HG02642 (cell line): ENCODE results near the gene ZNF839.
"Not testable (repeated sequence)": the region's sequence is repeated elsewhere in the genome, so short reads cannot be mapped to it uniquely, and the experiment has no call there.

ENCODE experiments used
- ATAC-seq: cut with Tn5 transposase; IDR thresholded peaks from one replicate; pipeline ENCODE4 v1.9.1; 2021; ENCODE audit warnings: mild to moderate bottlenecking; ENCODE audit not compliant: unreplicated experiment, poor library complexity

ZNF839 gene

DNA sequence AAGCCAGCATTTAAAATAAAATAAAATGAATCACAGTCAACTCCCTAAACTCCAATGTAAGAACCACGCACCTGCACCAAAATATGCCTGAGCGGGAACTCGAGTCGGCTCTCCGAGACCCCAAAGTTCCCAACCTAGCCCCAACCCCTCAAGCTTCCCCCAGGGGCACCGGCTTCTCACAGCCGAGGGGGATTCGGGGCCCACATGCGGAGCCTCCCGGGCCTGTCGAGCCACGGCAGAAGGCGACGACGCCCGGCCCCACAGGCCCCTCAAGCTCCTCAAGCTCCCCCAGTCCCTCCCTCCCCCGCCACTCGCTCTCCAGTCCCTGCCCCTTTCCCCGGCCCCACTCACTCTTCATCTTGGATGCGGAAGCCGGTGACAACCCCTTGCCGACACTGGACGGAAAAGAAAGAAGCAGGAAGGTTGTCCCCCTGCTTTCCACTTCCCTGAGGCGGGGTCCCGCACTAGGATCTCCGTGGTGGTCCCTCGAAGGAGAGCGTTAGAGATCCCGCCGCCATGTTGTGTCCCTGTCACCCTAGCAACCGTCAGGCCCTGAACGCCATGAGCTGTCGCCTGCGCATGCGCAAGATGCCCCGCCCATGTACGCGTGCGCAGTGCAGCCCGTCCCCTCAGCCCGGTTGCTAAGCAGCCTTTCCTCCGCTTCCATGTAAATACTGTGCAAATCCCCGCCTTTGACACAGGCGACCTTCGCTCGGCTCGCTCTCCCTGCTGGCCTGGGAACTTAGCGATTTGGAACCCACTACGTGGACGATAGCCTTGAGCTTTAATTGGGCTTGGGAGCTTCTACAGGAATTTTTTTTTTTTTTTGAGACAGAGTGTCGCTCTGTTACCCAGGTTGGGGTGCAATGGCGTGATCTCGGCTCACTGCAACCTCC lies 14.7 kb upstream of the ZNF839 start, which contains the start of gene MOK:
Gene MOK, minus strand, starts transcription at position 554 of the 896 bp plus-strand sequence. Its CDS starts 196 bp downstream, at position 358.
- peak; percentile 98 for ATAC-seq

DNA sequence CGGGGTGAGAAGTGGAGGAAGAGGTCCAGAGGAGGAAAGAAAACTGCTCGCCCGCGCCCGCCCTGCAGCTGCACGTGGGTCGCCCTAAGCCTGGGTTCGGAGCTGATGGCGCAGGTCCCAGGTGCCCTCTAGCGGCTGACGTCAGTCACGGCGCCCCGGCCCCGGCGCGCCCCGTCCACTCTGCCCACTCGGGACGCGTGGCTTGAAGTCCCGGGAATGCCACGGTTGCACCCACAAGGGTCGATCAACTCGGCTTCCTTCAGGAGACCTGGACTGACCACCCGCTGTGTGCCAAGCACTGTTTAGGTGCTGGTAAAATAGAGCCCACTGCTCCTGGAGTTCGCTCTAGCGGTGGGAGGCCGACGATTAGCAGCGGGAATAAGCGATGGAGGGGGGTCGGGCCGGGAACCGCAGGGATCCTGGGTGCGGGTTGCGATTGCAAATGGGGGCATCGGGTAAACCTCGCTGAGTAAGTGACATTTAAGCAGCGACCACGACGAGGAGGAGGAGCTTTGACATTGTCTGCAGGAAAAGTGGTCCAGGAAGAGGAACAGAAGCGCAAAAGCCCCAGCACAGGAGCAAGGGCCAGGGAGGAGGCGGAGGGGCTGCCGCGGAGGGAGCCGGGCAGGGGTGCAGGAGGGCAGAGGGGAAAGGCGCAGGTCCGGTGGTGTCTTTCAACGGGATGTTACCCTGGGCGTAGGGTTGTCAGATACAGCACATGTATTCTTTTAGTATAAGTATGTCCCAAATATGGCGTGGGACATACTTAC lies 5.1 kb upstream of the ZNF839 start:
- ATAC-seq: peak; percentile 66

DNA sequence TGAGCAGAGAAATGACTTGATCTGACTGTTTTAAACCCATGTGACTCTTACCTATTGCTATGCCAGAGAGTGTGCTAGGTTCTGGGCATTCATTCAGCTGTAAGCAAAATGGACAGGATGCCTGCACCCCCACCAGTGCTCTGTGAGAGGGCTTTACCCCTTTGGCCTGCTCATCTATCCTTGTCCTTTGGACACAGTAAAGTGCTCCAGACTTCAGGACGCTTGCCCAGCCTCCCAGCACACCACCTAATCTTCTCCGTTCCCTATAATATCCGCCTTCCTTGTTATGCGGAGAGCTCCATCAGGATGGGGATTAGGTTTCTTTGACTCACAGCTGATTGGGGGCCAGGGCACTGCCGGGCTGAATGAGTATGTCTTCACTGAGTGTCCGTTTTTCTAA lies 4.4 kb upstream of the ZNF839 start:
- no peak for ATAC-seq

DNA sequence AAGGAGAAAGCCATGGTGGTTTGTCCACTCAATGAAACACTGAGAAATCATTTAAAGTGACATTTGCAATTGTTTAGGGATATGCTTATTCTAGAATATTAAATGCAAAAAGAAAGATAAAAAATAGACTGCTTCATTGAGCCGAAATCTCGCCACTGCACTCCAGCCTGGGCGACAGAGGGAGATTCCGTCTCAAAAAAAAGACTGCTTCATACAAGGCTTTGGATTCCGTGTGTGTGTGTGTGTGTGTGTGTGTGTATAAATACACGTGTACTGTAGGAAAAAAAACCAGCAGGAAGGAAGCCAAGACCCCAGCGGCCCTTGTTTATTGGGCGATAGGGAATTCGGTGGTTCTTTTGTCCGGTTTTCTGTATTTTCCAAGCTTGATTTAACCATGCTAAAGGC lies 3.2 kb upstream of the ZNF839 start:
- no peak for ATAC-seq

DNA sequence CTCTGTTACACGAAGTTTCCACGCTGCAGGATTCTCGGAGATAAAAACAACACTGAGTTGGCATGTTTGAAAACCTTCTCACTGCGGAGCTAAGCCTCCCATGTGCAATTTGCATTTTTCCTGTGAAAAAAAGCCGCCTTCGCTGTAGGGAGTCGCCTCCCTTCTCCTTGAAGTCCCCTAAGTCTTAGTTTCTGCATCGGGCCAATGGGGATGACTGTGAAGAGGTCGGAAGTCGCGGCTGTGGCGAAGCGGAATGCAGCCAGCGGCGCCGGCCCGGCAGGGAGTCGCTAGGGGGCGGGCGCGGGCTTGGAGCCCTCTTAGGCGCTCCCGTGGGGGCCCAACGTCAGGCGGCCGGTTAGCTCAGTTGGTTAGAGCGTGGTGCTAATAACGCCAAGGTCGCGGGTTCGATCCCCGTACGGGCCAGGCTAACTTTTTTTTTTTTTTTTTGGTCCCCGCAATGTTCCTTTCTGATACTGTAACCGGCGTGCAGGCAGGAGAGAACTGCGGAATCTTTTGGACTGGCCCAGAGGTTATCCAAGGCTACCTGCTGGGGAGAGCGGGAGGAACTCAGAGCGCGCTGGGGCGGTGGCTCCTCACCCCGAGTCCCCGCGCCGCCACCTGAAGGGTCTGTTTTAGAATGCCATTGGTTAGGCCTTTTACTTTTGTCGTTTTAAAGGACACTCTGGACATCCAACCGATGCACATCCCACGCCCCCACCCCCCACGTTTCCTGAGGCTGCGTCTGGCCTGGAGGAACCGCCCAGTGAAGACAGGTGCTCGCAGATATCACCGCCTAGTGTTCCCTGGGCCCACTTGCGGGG lies 2.6 kb upstream of the ZNF839 start:
- peak; percentile 72 for ATAC-seq

DNA sequence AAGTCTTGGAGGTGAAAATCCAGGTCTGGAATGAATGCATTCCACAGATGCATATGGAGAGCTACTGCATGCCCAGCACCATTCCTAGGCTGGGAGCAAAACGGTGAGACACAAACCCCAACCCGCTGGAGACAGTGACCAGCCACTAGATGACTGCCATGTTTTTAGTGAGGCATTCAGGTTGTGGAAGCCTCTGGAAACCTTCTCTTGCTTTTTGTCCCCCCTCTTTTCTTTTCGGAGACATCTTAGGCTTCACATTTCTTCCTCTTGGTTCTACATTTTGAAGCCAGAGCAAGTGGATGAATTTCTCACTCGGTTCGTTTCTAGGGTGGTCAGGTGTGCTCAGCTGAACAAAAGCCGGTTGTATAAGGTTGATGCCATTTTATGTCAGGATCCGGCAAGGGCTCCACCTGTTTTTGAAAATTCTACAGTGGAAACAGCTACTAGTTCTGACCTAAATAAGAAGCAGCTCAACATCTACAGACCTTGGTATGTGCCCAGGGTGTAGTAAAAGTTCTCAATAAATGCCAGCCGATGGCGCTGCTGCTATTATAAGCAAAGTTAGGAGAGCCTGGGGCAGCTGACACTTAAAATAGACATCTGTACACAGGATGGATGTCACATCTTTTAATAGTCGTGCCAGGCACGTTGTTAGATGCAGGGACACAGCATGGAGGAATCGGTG lies 1.8 kb upstream of the ZNF839 start:
- ATAC-seq: no peak

DNA sequence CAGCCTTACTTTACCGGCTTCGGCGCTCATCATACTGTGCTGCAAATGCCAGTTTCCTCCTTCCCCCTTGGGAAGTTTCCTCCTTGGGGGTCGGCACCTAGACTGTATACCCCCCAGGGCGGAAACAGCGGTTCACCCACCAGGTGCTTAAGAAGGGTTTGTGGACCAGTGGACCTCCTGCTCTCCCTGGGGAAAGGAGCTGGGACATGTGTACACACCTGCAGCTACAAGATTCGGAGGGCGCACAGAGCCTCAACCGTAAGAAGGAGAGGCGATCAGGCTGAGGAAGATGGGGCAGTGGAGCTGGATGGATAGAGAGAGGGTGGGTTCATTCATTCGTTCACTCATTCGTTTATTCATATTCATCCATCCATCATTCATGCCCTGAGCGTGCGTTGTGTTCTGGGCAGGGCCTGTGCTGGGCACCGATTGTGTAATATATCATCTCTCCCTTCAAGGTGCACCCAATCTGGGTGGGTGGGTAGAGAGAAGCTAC lies 717 bp upstream of the ZNF839 start:
- ATAC-seq: no peak

DNA sequence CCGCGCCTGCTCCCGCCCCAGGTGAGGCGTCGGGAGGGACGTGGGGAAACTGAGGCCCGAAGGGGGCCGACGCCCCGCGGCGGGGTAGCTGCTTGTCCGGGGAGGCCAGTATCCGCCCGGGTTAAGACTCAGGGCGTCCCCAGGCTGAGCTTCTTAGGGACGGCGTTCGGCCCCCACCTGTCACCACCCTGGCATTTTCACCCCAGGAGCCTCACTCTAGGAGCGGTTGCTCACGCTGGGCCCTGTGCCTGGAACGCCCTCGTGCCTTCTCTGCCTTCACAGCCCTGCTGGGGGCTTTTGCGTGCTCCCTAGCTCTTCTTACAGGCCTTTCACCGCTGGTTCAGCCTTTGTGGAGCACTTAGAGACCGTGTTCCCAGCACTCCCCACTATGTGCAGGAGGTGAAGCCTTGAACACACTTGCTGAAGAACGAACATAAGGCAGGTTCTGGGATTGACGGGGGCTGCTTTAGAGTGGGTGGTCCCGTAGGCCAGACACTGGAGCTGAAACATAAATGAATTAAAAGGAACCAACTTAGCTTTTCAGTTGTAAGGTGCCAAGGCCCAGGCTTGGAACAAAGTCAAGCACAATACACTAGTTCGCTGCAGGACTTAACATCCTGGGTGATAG lies 601 bp downstream of the ZNF839 start:
- ATAC-seq: peak; percentile 24

DNA sequence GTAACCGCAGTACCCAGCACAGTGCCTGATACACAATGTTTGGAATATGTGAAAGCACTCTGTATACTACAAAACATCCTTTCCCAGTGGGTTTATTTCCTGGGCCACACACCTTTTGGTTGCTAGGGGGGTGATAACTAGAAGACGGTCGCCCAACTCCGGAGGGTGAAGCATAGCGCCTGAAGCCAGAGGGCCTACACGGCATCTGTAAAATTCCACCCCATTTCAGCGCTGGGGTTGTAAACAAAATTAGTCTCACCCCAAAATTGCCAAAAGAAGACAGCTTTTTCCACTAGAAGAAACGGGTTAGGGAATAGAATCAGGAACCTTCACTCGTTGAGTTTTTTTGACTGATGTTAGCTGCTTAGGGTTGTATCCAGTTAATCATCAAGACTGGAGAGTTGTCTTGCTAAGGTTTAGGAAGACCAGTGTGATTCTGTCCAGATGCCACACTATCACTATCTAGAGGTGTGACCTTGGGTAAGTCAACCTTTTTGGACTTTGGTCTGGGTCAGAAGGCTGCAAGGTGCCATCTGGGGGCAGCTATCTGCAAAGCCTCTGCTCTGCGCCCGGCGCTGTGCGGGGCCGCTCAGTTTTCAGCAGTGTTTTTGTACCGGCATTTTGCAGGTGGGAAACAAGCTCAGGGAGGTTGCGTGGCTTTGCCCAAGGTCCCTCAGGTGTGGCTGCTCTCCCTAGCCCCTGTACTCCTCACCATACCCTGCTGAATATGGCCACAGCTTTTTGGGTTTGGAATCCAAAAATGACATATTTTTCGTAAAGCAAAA lies 1.3 kb downstream of the ZNF839 start:
- ATAC-seq: no peak

DNA sequence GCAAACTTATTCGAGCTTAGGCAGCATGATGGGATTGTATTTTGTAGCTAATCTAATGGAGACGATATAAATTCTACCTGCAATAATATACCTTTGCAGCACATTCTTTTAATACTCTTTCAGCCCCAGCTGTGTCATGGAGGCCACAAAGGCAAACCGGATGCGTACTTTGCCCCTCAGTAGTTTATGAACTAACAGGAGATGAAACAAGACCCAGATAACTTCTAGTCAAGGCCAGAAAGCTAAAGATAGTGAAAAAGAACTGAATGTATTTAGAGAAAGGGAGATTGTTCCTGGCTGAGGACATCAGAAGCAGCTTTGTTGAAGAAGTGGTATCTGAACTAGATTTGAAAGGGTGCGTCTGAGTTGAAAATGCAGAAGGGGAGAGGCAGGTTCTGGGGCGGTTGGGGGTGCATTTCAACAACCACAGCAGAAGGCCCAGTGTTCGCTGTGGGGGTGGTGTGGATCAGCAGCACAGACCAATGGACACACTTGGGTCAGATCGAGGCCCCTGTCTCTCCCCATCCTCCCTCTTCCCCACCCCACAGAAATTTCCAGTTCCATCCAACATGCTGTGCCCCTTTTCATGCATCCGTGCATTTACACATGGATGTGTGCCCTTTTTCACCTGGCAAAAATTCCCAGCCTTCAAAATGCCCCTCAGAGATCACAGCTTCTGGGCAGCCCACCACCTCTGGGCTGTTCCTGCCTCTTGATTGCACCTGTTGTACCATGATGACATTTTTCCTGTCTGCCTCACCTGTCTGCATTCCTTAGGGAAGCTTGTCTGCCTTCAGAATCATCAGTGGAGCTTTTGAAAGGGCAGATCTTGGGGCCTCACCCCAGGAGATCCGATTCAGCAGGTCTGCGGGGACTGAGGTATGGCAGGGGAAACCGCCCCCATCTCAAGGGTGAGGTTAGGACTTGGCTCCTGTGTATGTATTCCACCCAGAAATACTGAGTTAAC lies 2.2 kb downstream of the ZNF839 start:
- ATAC-seq: no peak

DNA sequence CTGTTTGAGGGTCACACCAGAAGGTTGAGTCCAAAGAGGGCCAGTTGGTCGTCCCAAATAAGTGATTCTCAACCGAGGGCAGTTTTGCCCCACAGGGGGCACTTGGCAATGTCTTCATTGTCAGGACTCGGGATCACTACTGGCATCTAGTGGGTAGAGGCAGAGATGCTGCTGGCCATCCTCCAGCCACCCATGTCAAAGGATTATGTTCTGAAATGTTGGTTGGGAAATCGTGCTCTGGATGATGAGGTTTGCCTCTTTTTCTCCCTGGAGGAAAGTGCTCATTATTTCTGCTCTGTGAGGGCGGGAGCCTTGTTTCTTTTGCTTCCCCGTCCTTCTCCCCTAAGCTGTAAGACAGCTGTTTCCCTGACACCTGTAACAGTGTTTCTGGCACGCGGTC lies 3.6 kb downstream of the ZNF839 start:
- no peak for ATAC-seq

DNA sequence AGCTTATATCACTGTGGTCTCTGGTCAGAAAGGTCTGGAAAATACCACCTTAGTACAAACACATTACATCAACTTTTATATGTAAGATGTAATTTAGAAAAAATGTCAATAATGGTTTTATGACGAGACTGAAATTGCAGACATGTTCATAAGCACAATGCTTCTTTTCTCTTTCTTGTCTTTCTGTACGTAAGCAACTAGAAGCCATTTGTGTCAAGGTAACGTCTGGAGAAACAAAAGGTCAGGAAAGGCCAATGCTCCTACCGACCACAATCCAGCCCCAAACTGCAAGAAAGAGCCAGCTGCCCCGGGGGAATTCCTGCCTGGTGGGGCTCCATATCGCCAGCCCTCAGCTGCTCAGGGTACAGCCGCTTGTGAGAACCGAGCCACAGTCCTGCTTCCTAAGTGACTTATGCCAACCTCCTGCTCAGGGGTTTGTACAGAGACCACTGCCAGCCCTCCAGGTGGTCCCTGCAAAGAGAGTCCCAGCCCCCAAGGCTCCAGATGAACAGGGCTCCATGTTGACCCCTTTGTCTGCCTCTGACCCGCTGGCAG lies 6.3 kb downstream of the ZNF839 start:
- no peak for ATAC-seq

DNA sequence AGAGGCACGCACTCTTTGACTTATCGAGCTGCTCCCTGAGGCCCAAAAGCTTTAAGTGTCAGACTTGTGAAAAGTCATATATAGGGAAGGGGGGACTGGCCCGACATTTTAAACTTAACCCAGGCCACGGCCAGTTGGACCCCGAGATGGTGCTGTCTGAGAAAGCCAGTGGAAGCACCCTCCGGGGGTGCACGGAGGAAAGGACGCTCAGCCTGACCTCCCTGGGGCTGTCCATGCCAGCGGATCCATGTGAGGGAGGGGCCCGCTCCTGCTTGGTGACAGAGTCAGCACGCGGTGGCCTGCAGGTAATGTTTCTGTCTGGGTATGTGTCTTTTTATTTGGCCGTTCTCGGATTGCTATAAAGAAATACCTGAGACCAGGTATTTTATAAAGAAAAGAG lies 7.0 kb downstream of the ZNF839 start:
- ATAC-seq: no peak

DNA sequence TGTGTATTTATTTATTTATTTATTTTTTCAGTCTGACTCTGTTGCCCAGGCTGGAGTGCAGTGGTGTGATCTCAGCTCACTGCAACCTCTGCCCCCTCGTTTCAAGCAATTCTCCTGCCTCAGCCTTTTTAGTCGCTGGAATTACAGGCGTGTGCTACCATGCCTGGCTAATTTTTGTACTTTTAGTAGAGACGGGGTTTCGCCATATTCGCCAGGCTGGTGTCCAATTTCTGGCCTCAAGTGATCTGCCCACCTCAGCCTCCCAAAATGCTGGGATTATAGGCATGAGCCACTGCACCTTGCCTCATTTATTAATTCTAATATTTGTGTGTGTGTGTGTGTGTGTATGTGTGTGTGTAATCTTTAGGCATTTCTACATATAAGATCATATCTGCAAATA lies 9.8 kb downstream of the ZNF839 start:
- not testable (repeated sequence) for ATAC-seq

DNA sequence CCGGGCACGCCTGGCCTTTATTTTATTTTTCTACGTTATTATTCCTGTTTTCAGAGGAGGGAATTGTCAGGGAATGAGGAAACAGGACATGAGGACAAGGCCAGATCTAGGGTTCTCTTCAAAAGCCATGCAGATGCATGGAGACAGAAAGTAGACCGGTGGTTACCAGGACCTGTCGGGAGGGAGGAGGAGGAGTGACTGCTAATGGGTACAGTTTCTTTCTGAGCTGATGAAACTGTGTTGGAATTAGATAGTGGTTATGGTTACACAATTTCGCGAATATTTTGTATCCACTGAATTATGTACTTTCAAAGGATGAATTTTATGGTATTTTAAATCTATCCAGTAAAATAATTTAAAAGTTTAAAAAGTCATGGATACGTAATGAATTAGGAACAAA lies 11.3 kb downstream of the ZNF839 start:
- ATAC-seq: no peak

DNA sequence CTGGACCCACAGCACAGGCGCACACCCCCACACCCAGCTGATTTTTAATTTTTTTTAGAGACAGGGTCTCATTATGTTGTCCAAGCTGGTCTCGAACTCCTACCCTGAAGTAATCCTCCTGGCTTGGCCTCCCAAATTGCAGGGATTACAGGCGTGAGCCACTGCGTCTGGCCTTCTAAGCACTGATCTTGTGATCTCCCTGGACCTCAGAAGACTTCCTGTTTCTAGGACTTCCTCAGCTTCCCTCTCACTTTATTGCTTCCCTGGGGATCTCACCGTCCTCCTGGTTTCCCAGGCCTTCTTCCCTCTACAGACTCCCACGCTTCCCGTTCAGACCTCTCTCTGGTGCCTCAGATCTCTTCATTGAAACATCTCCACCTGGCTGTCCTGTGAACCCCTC lies 13.8 kb downstream of the ZNF839 start:
- ATAC-seq: no peak
